Measurements from ENCODE around the gene PLXNB1.

PLXNB1 gene

DNA sequence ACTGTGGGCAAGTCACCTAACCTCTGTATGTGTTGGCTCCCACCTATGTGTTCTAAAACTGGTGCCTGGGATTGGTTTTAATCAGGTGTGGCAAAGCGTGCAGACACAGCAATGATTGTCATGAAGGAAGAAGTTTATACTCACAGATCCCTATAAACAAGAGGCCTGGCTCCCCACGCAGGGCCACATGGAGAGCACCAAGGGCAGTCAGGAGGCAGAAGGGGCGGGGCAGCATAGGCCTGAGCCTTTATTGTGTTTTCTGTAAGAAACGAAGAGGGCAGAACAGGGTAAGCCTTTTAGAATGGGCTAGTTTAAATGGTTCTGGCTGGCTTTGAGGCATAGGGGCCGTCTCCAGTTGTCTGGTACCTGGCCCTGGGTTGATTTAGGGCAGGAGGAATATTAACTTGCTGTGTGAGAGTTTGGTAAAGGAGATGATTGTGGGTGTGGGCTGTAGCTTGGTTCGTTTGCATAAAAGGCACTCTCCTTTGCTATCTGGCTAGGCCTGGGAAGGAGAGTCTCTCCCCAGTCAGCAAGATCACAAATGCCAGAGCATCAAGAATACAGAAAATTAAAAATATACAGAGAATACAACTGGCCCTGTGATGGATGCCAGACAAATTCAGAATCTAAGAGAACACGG lies 60.1 kb downstream of the PLXNB1 start:
- DNase-seq (ENCODE audit: low read depth), result no peak

DNA sequence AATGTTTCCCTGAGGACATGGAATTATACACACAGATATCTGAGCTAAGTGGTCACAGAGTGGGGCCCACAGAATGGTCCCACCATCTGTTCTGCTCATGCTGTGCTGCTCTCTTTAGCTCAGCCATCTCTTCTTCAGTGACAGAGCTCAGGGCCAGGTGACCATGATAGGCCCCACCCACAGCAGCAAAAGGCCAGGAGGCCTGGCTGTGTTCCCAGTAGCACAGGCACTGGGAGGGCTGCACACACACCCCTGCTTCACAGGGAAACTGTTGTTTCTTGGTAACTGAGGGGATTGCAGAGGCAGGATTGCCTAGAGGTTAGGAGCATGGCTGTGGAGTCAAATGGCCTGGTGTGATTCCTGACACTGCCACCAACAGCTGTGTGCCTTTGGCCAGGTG lies 62.7 kb downstream of the PLXNB1 start:
- no peak for DNase-seq (ENCODE audit: low read depth)

DNA sequence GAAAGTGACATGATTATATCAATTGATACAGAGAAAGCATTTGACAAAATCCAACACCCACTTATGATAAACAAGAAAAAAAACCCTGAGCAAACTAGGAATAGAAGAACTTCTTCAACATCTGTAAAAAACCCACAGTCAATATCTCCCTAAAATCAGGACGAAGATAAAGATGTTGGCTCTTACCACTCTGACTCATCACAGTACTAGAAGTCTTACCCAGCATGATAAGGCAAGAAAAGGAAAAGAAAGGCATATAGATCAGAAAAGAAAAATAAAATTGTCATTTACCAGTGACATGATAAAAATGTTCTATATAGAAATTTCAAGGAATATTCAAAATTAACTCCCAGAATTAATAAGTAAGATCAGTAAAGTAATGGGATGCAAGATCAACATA lies 65.0 kb downstream of the PLXNB1 start:
- DNase-seq (ENCODE audit: low read depth), result no peak

DNA sequence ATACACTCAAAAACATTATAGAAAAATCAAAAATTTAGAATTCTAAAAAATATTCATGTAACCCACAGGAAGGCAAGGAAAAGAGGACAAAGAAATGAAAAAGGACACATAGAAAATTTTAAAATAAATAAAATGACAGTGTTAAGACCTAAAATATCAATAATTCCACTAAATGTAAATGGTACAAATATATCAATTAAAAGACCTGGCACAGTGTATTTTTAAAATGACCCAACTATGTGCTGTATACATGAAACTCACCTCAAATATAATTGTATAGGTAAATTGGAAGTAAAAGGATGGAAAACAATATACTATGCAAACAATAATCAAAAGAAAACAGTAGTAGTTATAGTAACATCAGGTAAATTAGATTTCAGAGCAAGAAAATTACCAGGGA lies 68.0 kb downstream of the PLXNB1 start:
- no peak for DNase-seq (ENCODE audit: low read depth)

DNA sequence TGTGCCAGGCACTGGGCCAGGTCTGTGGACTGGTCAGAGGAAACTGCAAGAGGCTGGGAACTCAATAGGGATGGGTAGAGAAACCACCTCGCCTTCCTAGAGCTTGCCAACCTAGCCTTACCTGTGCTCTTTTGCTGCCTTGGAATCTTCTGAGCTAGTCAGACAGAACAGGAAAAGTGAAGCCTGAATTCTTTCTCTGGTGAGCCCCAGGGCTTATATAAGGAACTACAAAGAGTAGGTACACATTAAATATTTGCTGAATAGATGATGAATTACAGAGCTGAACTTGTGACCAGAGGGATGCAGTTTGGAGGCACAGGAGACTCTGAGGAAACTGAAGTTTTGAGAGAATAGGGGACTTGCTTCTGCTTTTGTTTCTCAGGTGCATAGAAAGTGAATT lies 73.5 kb downstream of the PLXNB1 start:
- no peak for DNase-seq (ENCODE audit: low read depth)

DNA sequence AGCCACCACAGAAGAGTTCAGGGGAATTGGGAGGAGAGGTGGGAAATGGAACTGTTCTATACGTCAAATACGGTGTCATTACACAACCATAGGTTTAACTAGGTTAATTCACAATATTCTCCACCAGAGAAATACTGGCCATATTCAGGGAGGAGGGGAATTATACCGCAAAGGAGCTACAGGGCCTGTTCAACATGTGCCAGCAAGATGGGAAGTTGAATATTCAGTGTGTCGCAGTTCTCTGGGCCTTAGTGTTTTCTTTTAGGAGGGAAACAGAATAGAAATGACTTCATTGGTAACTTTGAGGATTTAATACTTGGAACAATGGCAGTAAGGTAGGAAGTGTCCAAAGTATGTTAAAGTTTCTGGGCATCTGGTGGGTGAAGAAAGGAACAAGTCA lies 75.9 kb downstream of the PLXNB1 start:
- DNase-seq (ENCODE audit: low read depth), result no peak

Data from GM04503 (cell line).